Activated naive CD8-positive, alpha-beta T cell treated with anti-CD3 and anti-CD28 coated beads for 36 hours (primary cell): ENCODE measurements around the gene MXD4. TPM values are rescaled to one million over a fixed set of nuclear protein-coding genes. Genes with fewer than 3 reads are reported as not detected.
"Not testable (repeated sequence)": the region's sequence is repeated elsewhere in the genome, so short reads cannot be mapped to it uniquely, and the experiment has no call there.

Experiments
- DNase-seq: peaks from one replicate; pipeline ENCODE4 v3.0.0; 2021
- H3K27ac Mint-ChIP-seq: one replicate; pipeline ENCODE4 v1.8.0; 2022; ENCODE audit warnings: mild to moderate bottlenecking, moderate library complexity, mixed read lengths
- H3K27me3 Mint-ChIP-seq: one replicate; pipeline ENCODE4 v1.8.0; 2022; ENCODE audit warnings: mild to moderate bottlenecking, mixed read lengths
- H3K36me3 Mint-ChIP-seq: one replicate; pipeline ENCODE4 v1.8.0; 2021; ENCODE audit warnings: mild to moderate bottlenecking, mixed read lengths
- H3K4me1 Mint-ChIP-seq: one replicate; pipeline ENCODE4 v1.8.0; 2021; ENCODE audit warnings: mixed read lengths
- H3K4me3 Mint-ChIP-seq: one replicate; pipeline ENCODE4 v1.8.0; 2022; ENCODE audit warnings: mild to moderate bottlenecking, moderate library complexity, mixed read lengths
- H3K9me3 Mint-ChIP-seq: one replicate; pipeline ENCODE4 v1.8.0; 2022; ENCODE audit warnings: mixed read lengths
- total RNA-seq, 2 experiments: library from RNA; stranded (reverse); gene quantifications; one replicate each; pipeline ENCODE4 v1.2.3, GENCODE V29; 2021

MXD4 gene
- total RNA-seq, 2 experiments from 2014 or later = 0.78 to 1.2 TPM

GRCh38 chr4:2218436-2218835 is 43.5 kb downstream of the MXD4 start:
- Mint-ChIP-seq H3K4me3 (no peak overlapping the region), H3K9me3 (no peaks in the 10 kb centered on the region)

GRCh38 chr4:2217726-2218125 is 44.2 kb downstream of the MXD4 start:
- DNase-seq = no peak
- Mint-ChIP-seq H3K4me3 (no peak overlapping the region), H3K27ac (no peak overlapping the region), H3K4me1 (peaks cover 2% of the 10 kb centered on the region), H3K27me3 (no peaks in the 10 kb centered on the region), H3K9me3 (no peaks in the 10 kb centered on the region), H3K36me3 (no peaks in the 10 kb centered on the region)

More at GRCh38 chr4:2218436-2218835, 43.5 kb downstream of the MXD4 start:
- no peaks in the 10 kb centered on the region for H3K27me3 Mint-ChIP-seq
- H3K36me3 Mint-ChIP-seq = peaks cover 1% of the 10 kb centered on the region
- no peak overlapping the region for H3K27ac Mint-ChIP-seq
- no peak for DNase-seq
- peaks cover 2% of the 10 kb centered on the region for H3K4me1 Mint-ChIP-seq

- Mint-ChIP-seq H3K4me1 (no peaks in the 10 kb centered on the region), H3K9me3 (no peaks in the 10 kb centered on the region), H3K36me3 (no peaks in the 10 kb centered on the region), H3K27ac (no peak overlapping the region), H3K27me3 (no peaks in the 10 kb centered on the region), H3K4me3 (no peak overlapping the region)
- no peak for DNase-seq
These were observed 49.1 kb downstream of the MXD4 start for GRCh38 chr4:2212831-2213230.

- not testable (repeated sequence) for H3K4me1 Mint-ChIP-seq, H3K36me3 Mint-ChIP-seq, H3K4me3 Mint-ChIP-seq, H3K9me3 Mint-ChIP-seq, DNase-seq, H3K27me3 Mint-ChIP-seq, H3K27ac Mint-ChIP-seq
These were observed 59.1 kb downstream of the MXD4 start for GRCh38 chr4:2202789-2203188.

Other genes with a start within 250 kb of the MXD4 start
- gene NAT8L, start 202.8 kb downstream of the MXD4 start, total RNA-seq = under 1 TPM; 0.56 to 0.60 TPM
- 10 to 100 TPM; 23.6 to 23.7 TPM for gene HAUS3, start 20.0 kb downstream of the MXD4 start, total RNA-seq
- gene POLN, start 20.0 kb downstream of the MXD4 start, total RNA-seq = 1 to 10 TPM in 1 of 2 experiments, under 1 TPM in 1; 0.92 to 1.0 TPM
- 1 to 10 TPM; 3.8 to 4.6 TPM for gene ZFYVE28, start 156.5 kb upstream of the MXD4 start, total RNA-seq
- not detected for gene CFAP99, start 156.8 kb upstream of the MXD4 start, total RNA-seq
- gene RNF4, start 207.0 kb upstream of the MXD4 start, total RNA-seq = 10 to 100 TPM; 93.3 to 94.5 TPM